AG04450 (cell line): Measurements from ENCODE around the gene ABHD6. TPM values are rescaled to one million over a fixed set of nuclear protein-coding genes. Genes with fewer than 3 reads are reported as not detected.

Experiments
- CTCF ChIA-PET: fragments of 300-600, 350-600 bp; formaldehyde crosslinking; extraction: SDS; loops from one replicate; lab custom pipeline; 2022; ENCODE audit warnings: antibody characterized with exemption, inconsistent platforms; lab: Charles Lee
- POLR2A ChIA-PET: fragments of 350-600 bp; formaldehyde crosslinking; extraction: SDS; loops from one replicate; lab custom pipeline; 2021; ENCODE audit warnings: antibody characterized with exemption, inconsistent platforms; lab: Yijun Ruan, JAX
- DNase-seq: peaks from one replicate; pipeline ENCODE4 v3.0.0-alpha.2; 2011; ENCODE audit warnings: low read depth, low spot score
- H3K27ac ChIP-seq: one replicate; pipeline ENCODE4 v1.5.1; 2012; ENCODE audit warnings: low read depth, low read length, control low read depth
- H3K27me3 ChIP-seq: one replicate; pipeline ENCODE4 v1.6.0; 2012; ENCODE audit warnings: low read length; ENCODE audit not compliant: control insufficient read depth, insufficient read depth
- H3K4me3 ChIP-seq: 2 replicates; pipeline ENCODE4 v1.5.1; 2011; ENCODE audit warnings: mild to moderate bottlenecking, low read depth, low read length, control low read depth
- H3K9me3 ChIP-seq: 2 replicates; pipeline ENCODE4 v1.5.1; 2012; ENCODE audit warnings: low read length; ENCODE audit not compliant: control insufficient read depth, insufficient read depth
- polyA plus RNA-seq: library from polyadenylated mRNA; depleted of rRNA; stranded (reverse); fragments of >200 nt; gene quantifications from 2 replicates; pipeline ENCODE4 v1.2.3, GENCODE V29; 2011
- TF ChIP-seq, protein P1 (sequence below): IDR thresholded peaks from 2 replicates; pipeline ENCODE4 v1.5.1; 2011; ENCODE audit warnings: low read depth, low read length, control low read depth, inconsistent platforms

The ABHD6 gene
- polyA plus RNA-seq, 1 experiment = 8.4 TPM

DNA sequence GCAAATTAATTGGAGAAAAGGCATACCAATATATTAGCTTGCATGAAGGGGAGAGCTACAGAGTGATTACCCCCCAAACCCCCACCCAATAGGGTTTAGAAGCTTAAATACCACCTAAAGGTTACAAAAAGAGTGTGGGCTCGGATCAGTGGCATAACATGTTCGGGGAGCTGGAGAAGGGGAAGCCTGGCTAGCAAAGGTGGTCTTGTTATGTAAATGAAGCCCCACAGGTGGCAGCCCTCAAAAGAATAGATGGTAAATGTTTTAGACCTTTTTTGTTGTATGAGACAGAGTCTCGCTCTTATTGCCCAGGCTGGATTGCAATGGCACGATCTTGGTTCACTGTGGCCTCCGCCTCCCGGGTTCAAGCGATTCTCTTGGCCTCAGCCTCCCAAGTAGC is 84.2 kb downstream of the ABHD6 start:
- ChIA-PET CTCF (interaction anchor here (0.5 to 3.5 kb wide), 9 partner anchors 11 to 210 kb away, joined by 3 to 53 read pairs (median 5); partner anchors contain the start of genes HTD2 and RPP14), POLR2A (no interaction called here)
- Histone ChIP-seq H3K27ac (no peak overlapping the region), H3K9me3 (no peaks in the 10 kb centered on the region), H3K4me3 (no peak overlapping the region), H3K27me3 (no peaks in the 10 kb centered on the region)
- DNase-seq = no peak
- TF ChIP-seq, protein P1, sequence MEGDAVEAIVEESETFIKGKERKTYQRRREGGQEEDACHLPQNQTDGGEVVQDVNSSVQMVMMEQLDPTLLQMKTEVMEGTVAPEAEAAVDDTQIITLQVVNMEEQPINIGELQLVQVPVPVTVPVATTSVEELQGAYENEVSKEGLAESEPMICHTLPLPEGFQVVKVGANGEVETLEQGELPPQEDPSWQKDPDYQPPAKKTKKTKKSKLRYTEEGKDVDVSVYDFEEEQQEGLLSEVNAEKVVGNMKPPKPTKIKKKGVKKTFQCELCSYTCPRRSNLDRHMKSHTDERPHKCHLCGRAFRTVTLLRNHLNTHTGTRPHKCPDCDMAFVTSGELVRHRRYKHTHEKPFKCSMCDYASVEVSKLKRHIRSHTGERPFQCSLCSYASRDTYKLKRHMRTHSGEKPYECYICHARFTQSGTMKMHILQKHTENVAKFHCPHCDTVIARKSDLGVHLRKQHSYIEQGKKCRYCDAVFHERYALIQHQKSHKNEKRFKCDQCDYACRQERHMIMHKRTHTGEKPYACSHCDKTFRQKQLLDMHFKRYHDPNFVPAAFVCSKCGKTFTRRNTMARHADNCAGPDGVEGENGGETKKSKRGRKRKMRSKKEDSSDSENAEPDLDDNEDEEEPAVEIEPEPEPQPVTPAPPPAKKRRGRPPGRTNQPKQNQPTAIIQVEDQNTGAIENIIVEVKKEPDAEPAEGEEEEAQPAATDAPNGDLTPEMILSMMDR = no peak

DNA sequence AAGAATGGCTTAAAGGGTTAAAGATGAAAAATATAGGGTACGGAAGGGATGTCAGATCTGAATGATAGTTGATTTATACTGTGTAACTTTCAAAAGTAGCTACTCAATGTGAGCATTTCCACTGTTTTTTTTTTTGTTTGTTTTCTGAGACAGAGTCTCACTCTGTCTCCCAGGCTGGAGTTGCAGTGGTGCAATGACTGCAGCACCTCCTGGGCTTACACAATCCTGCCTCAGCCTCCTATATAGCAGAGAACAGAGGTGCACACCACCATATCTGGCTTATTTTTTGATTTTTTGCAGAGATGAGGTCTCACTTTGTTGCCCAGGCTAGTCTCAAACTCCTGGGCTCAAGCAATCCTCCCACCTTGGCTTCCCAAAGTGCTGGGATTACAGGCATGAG is 85.2 kb downstream of the ABHD6 start:
- TF ChIP-seq, protein P1 = no peak
- ChIA-PET POLR2A (interaction anchor here (0.6 kb wide), 1 partner anchor 293 kb away, joined by 7 read pairs; no protein-coding TSS in a partner anchor), CTCF (interaction anchor here (2.4 to 3.5 kb wide), 3 partner anchors 14 to 93 kb away, joined by 10 to 53 read pairs (median 12); no protein-coding TSS in a partner anchor)
- Histone ChIP-seq H3K27ac (no peak overlapping the region), H3K9me3 (no peaks in the 10 kb centered on the region), H3K27me3 (no peaks in the 10 kb centered on the region), H3K4me3 (no peak overlapping the region)
- no peak for DNase-seq

DNA sequence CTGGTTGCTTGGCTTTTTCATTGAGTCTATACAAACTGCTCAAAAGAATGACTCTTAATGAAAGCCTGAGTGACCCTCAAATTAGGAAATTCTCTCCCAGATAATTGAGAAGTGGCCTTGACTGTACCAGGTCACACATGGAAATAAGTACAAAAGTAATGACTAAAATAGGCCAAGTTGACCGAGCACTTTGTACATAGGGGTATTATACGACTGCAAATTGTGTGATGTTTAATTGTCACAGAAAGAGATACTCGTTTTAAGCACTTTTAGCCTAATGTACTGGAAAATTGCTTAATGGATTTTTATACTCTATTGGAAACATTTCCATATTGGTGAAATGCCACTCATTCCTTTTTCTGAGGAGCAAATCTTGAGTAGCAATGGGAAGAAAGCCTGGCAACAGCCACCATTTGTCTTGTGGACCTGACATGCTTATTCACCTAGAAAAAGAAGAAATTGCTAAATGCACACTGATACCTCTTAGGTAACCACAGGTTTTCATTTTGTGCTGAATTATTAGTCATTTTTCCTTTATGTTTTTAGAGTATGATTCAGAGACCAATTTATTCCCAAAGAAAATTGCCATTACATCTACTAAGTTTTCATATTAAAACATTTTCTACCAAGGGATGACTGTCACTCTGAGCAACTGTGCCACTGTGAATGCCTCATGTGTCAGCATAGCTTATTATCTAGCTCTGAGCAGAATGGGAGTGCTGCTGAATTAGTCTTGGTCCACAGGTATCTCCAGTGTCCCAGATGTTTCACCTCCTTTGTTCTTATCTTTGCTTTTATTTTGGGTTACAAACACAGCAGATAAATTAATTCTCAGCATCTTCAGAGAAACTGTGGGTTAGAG is 86.2 kb downstream of the ABHD6 start:
- H3K4me3 ChIP-seq = no peak overlapping the region
- H3K9me3 ChIP-seq = no peaks in the 10 kb centered on the region
- TF ChIP-seq, protein P1 = no peak
- no peaks in the 10 kb centered on the region for H3K27me3 ChIP-seq
- no peak for DNase-seq
- H3K27ac ChIP-seq = no peak overlapping the region
- CTCF ChIA-PET = interaction anchor here (1.4 to 2.7 kb wide), 3 partner anchors 17 to 167 kb away, joined by 3 to 19 read pairs (median 16); partner anchors contain the start of genes HTD2 and RPP14
- POLR2A ChIA-PET = interaction anchor here (1.3 kb wide), 1 partner anchor 17 kb away, joined by 4 read pairs; the partner anchor contains the start of genes HTD2 and RPP14

DNA sequence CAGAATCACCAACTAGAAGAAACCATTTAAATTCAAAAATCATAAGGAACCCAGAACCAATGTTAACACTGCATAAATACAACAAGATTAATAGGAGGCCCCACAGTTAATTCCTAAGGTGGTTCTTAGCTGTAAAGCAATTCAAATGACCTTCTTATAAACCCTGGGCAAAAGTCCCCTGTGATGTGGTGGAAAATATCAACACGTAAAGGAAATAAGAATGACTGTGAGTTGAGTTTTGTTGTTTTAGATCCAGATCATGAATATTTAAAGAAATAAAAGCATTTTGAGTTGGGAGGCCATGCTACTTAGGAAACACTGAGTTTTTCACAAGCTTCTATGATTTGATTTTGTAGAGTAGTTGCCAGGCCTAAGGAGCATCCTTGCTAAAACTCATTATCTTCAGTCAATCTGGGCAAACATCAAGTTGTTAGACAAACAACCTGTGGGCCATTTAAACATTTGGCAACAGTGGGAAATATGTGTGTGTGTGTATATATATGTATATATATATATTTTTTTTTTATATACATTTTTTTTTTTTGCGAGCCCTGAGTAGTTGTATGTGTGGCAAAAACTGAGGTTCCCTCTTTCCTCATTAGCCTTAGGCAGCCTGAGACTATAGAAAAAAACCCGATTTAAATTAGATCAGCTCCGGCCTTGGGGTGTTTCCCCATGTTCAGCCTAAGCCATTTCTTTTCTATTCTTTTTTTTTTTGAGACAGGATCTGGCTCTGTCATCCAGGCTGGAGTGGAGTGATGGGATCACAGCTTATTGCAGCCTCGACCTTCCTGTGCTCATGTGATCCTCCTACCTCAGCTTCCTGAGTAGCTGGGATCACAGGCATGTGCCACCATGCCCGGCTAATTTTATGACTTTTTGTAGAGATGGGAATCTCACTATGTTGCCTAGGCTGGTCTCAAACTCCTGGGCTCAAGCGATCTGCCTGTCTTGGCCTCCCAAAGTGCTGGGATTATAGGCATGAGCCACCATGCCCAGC is 87.1 kb downstream of the ABHD6 start:
- CTCF ChIA-PET = interaction anchor here (0.6 to 2.7 kb wide), 5 partner anchors 11 to 166 kb away, joined by 3 to 19 read pairs (median 5); partner anchors contain the start of genes HTD2 and RPP14
- Histone ChIP-seq H3K27ac (no peak overlapping the region), H3K4me3 (no peak overlapping the region), H3K27me3 (no peaks in the 10 kb centered on the region), H3K9me3 (no peaks in the 10 kb centered on the region)
- DNase-seq = no peak
- TF ChIP-seq, protein P1 = no peak
- POLR2A ChIA-PET = interaction anchor here (0.6 to 1.3 kb wide), 4 partner anchors 10 to 108 kb away, joined by 3 to 4 read pairs (median 4); partner anchors contain the start of genes HTD2 and RPP14
